ENCODE measurements around the gene SHISA5. TPM values are rescaled to one million over a fixed set of nuclear protein-coding genes. Genes with fewer than 3 reads are reported as not detected.

The SHISA5 gene
- total RNA-seq, 1 experiment from 2014 or later = 195 TPM

DNA sequence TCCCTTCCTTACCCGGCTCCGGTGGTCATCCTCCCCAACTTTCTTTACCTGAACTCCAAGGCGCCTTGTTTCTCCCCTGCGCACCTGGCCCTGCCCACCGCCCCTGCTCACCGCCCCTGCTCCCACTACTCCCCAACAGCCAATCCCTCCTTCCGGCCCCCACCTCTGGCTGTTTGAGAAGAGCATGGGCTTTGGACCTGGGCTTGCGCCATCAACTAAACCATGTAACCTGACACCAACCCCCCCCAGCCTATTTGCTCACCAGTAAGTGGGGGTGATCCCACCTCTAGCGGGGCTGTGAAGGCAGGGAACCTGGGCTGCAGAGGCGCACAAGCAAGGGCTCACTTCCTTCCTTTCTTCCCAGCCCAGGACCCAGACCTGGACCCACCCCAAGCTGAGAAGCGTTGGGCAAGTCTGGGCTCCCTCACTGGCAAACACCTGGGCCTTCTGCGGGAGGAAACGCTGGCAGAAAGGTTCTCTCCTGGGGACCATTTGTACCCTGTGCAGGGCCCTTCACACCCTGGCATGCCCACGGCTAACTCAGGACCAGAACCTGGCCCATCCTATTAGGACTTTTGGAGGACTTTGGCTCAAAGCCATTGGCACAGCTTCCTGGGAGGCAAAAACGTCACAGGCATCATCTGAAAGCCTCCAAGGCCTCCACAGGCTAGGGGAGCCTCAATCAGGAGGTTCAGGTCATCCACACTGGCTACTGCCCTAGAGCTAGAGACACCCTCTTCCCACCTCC is 73.8 kb downstream of the SHISA5 start, which contains the start of gene PLXNB1:
TSS of gene PLXNB1 (minus strand) at position 127 of the 748 bp plus-strand sequence. CDS start 5,475 bp downstream, outside the sequence.
- DNase-seq = peak; percentile 96
- peaks cover 21% of the 10 kb centered on the region for H3K36me3 ChIP-seq (replicated peaks; ENCODE audit: control insufficient read depth, insufficient read depth, low read length)
- H3K27me3 ChIP-seq (ENCODE audit: control insufficient read depth, insufficient read depth, low read length) = no peaks in the 10 kb centered on the region
- peak within 1 kb of the TSS; percentile 95 for H3K4me3 ChIP-seq (ENCODE audit: insufficient read depth, low read depth, low read length)

DNA sequence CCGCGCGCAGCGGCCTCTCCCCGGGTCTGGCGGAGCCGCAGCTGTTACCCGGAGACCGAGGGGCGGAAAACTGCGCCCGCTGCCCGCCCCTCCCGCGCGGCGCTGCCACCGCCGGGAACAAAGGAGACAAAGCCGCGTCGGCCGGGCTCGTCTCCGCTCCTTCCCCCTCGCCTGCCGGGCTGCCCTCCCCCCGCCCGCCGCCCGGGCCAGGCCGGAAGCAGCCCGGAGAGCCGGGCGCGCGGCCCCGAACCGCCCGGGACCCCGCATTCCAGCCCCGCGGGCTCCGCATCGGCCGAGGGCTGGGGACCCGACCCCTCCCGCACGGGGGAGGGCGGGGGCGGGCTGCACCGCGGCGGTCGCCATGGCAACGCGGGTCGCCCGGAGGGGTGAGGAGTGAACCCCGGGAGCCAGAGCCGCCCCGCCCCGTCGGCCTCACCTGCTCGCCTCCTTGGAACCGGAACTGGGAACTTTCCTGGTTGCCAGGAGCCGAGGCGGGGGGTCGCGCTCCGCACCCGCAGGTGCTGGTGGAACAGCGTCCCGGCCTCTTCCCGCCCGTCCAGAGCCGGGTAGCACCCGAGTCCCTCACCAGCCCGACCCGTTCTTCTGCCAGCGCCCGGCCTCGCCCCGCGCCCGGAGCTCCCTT is 74.5 kb downstream of the SHISA5 start:
- Histone ChIP-seq H3K36me3 (replicated peaks; ENCODE audit: control insufficient read depth, insufficient read depth, low read length) (peaks cover 19% of the 10 kb centered on the region), H3K27me3 (ENCODE audit: control insufficient read depth, insufficient read depth, low read length) (no peaks in the 10 kb centered on the region), H3K4me3 (ENCODE audit: insufficient read depth, low read depth, low read length) (peak overlapping the region; percentile 95)
- peak; percentile 99 for DNase-seq

DNA sequence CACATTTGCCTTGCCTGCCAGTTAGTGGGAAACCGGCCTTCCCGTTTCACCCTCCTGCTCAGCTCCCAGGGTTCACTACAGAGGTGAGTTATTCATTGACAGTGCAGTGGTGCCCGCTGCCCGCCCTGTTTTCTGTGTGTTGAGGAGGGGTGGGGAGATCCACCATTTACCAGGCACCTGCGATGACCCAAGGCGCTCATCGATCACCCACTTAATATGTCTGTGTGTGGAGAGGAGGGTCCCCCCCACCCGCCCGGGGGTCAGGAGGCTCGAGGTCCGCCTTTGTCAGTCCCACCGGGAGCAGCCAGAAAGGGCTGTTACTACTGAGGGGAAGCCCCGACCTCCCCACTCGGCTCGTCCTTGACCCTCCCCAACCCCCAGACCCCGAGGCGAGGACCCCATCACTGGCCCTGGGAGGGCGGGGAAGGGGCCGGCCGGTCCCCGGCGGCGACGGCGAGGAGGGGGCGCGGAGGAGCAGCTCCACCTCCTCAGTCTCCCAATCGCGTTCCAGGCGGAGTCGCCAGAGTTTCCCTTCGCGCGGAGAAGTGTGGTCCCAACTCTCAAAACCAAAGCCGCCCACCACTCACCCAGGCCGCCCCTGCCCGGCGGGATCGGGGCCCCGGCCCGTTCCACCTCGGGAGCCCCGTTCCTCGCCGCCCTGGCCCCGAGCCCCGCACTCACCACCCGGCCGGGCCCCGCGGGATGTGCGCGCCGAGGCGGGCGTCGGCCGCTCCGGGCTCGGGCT is 75.2 kb downstream of the SHISA5 start:
- no peaks in the 10 kb centered on the region for H3K27me3 ChIP-seq (ENCODE audit: control insufficient read depth, insufficient read depth, low read length)
- H3K36me3 ChIP-seq (replicated peaks; ENCODE audit: control insufficient read depth, insufficient read depth, low read length) = peaks cover 12% of the 10 kb centered on the region
- peak overlapping the region; percentile 95 for H3K4me3 ChIP-seq (ENCODE audit: insufficient read depth, low read depth, low read length)
- DNase-seq = peak; percentile 89

DNA sequence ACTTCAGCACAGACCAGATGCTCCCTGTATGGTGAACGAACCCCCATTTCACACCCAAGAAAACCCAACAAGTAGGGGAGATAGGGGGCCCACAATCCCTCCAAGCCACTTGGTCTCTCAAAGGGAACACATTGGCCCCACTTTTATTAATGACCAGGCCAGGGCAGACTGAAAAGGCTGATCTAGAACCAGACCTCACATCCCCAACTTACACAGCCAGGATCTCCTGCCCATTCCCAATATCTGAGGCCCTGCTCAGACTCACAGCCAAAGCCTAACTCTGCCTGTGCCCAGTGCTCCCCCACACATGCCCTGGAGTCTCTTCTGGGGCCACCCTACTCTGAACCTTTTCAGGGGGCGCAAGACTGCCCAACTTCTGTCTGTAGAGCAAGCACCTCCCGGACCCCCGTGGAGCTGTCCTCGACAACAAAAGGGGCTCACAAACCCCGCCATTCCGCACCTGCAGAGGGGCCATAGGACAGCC is 75.8 kb downstream of the SHISA5 start:
- H3K27me3 ChIP-seq (ENCODE audit: control insufficient read depth, insufficient read depth, low read length) = no peaks in the 10 kb centered on the region
- peak; percentile 84 for DNase-seq
- peak overlapping the region; percentile 95 for H3K4me3 ChIP-seq (ENCODE audit: insufficient read depth, low read depth, low read length)
- H3K36me3 ChIP-seq (replicated peaks; ENCODE audit: control insufficient read depth, insufficient read depth, low read length) = peaks cover 6% of the 10 kb centered on the region

DNA sequence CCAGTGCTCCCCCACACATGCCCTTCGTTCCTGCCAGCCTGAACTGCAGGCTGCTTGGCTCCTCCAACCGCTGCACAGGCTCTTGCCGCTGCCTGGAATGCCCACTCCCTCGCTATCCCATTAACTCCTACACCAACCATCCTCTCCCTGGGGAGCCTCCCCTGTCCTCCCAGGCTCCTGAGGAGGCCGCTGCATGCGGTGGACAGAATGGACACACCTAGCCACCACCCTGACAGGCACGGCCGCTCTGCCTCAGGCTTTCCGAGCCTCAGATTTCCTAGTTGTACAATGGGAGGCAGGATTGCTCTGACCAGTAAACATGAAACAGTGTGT is 76.4 kb downstream of the SHISA5 start:
- DNase-seq = peak; percentile 57
- no peaks in the 10 kb centered on the region for H3K27me3 ChIP-seq (ENCODE audit: control insufficient read depth, insufficient read depth, low read length)
- peaks cover 5% of the 10 kb centered on the region for H3K36me3 ChIP-seq (replicated peaks; ENCODE audit: control insufficient read depth, insufficient read depth, low read length)
- H3K4me3 ChIP-seq (ENCODE audit: insufficient read depth, low read depth, low read length) = no peak overlapping the region; the same call in 1 of the 2 replicates

DNA sequence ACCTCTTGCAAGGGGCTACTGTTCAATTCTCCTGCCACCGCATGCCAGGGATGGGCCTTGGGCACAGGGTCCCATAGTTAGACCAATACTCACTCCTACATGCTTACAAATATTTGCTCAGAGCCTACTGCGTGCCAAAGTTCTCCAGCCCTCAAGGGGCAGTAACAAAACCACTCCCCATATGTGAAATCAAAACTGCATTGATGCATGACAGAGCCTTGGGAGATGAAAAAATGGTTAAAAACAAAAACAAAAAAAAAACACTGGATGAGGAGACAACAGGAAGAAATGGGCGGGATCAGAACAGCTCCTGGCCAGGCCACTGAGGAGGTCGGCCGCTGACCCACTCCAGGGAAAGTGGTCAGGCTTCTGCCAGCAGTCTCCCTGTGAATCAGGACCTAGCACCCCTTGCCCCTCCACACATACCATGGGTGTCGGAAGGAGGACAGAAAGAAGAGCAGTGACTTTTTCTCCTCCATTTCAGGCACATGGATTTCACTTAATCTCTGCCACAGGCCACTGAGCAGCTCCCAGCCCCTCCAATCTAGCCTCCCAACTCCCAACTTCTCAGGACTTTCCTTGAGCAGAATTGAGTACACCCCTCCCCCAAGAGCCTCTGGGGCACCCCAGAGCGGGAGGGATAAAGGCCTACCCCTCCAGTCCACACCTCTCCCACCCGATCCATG is 76.9 kb downstream of the SHISA5 start:
- peak; percentile 56 for DNase-seq
- Histone ChIP-seq H3K4me3 (ENCODE audit: insufficient read depth, low read depth, low read length) (no peak overlapping the region), H3K27me3 (ENCODE audit: control insufficient read depth, insufficient read depth, low read length) (no peaks in the 10 kb centered on the region), H3K36me3 (replicated peaks; ENCODE audit: control insufficient read depth, insufficient read depth, low read length) (peaks cover under 1% of the 10 kb centered on the region)

DNA sequence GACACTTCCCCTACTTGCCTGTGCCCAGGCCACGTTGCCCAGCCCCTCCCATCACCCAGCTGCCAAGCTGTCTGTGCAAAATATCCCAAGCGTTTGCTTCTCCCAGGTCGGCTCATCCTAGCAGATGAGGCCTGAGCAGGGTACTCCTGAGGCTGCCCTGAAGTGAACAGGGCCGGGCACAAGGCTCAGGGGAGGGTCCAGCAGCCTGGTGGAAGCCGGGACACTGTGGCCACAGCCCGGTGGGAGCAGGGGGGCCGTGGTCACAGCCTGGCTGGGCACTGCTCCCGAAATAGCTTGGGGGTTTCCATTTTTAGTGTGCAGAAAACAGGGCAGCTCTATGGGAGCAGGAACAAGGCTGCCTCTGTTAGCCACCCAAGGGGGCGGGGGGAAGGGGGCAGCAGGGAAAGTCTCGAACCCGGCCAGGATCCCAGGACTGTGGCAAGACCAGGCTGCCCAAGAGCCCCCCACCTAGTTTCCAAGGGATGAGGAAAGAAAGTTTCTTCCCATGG is 77.5 kb downstream of the SHISA5 start:
- DNase-seq = peak; percentile 58
- no peaks in the 10 kb centered on the region for H3K27me3 ChIP-seq (ENCODE audit: control insufficient read depth, insufficient read depth, low read length)
- no peaks in the 10 kb centered on the region; the same call in 1 of the 2 replicates for H3K36me3 ChIP-seq (replicated peaks; ENCODE audit: control insufficient read depth, insufficient read depth, low read length)
- H3K4me3 ChIP-seq (ENCODE audit: insufficient read depth, low read depth, low read length) = no peak overlapping the region

DNA sequence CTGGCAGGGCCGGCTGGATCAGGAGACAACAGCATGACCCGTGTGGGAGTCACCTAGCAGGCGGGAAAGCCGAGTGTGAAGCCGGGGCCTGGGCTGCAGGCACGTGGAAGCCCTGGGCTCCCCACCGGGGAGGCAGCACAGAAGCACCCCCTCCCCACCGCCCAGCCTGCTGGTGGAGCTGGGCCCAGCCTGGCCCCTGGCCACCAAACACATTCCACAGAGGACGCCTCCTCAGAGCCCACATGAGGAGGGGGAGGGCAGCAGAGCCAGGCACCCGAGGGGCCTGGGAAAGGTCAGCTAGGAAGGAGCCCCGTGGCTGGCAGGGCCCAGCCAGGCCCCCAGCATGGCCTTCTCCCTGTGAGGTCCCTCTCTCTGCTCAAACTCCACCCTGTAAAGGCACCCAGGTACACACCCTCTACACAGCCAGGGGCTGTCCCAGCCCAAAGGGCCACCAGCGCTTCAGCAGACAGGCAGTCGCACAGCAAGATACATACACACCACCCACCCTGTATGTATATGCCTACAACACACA is 78.6 kb downstream of the SHISA5 start:
- Histone ChIP-seq H3K27me3 (ENCODE audit: control insufficient read depth, insufficient read depth, low read length) (no peaks in the 10 kb centered on the region), H3K4me3 (ENCODE audit: insufficient read depth, low read depth, low read length) (no peak overlapping the region), H3K36me3 (replicated peaks; ENCODE audit: control insufficient read depth, insufficient read depth, low read length) (peaks cover 4% of the 10 kb centered on the region; the same call in 1 of the 2 replicates)
- peak; percentile 72 for DNase-seq

DNA sequence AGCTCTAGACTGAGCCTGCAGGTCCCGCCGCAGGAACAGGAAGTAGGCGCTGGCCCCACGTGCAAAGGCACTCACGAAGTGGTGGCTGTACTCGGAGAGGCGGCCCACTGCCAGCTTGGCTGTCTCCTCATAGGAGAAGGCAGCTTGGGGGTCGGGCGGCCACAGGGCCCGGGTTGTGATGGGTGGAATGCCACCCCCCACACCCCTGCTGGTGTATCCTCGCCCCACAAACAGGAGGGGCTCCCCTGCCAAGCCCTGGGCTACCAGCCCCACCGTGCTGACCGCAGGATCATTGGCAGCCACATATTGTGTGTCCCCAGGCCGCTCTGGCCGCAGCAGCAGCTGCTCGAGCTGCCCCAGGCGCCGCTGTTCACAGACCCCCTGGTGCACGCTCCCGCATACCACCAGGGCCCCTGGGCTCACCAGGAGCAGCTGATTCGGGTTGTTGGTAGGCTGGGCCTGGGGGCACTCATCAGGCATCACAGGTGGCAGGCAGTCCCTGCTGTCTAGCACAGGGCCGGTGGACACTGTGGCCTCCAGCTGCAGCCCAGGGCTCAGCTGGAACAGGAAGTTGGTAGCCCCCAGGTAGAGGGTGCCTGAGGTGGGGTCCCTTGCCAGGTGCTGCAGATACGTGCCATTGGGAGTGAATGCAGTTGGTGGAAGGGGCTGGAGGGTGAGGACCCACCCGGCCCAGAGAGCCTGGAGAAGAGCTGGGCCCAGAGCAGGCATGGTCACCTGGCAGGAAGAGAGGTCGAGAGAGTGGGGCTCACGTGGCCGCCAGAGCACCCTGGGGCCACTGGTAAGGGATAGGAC is 79.9 kb downstream of the SHISA5 start:
- H3K27me3 ChIP-seq (ENCODE audit: control insufficient read depth, insufficient read depth, low read length) = no peaks in the 10 kb centered on the region
- no peak overlapping the region for H3K4me3 ChIP-seq (ENCODE audit: insufficient read depth, low read depth, low read length)
- peak; percentile 60 for DNase-seq
- H3K36me3 ChIP-seq (replicated peaks; ENCODE audit: control insufficient read depth, insufficient read depth, low read length) = peaks cover 5% of the 10 kb centered on the region

DNA sequence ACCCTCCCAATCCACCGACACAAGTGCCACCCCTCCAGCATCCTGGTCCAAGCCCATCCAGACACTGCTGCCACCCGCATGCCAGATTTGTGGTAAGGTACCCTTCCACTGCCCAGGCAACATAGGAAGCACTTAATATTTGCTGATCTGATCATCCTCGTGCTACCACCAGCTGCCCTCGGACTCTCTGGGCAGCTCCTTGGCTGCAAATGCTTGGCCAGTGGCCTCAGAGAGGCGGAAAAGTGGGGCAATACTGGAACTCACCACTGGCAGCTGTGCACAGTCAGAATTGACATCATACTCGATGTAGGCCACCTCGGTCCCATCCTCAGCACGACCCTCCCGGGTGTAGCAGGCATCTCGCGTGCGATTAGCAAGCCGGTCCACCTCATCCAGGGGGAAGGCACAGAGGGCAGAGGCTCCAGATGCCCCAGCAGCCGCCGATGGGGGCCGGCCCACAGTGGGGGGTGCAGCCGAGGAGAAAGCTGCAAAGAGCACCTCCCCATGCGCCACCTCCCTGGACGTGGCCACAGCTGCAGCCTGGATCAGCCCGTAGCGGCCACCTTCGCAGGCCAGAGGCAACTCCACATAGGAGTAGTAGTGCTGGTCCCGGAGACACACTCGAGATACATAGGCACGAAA is 80.6 kb downstream of the SHISA5 start:
- DNase-seq = peak; percentile 29
- Histone ChIP-seq H3K27me3 (ENCODE audit: control insufficient read depth, insufficient read depth, low read length) (no peaks in the 10 kb centered on the region), H3K4me3 (ENCODE audit: insufficient read depth, low read depth, low read length) (no peak overlapping the region), H3K36me3 (replicated peaks; ENCODE audit: control insufficient read depth, insufficient read depth, low read length) (peaks cover 10% of the 10 kb centered on the region)

DNA sequence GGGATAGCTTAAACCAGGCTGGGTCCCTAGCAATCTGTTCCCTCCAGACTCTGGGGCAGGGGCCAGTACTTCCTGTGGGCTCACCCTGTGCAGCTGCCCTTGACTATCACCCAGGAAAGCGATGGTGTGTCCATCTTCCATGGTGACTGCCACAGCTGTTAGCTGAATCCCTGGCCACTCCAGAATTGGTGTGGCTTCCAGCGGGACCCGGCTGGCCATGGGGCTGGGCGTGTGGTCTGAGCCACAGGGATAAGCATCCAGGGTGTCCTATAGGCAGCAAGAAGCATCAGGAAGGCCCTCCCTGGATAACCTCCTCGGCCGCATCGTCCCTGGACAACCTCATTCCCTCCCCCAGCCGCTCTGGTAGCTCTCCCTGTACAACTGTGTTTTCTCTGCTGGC is 81.3 kb downstream of the SHISA5 start:
- no peak for DNase-seq
- H3K36me3 ChIP-seq (replicated peaks; ENCODE audit: control insufficient read depth, insufficient read depth, low read length) = peaks cover 13% of the 10 kb centered on the region
- no peaks in the 10 kb centered on the region for H3K27me3 ChIP-seq (ENCODE audit: control insufficient read depth, insufficient read depth, low read length)
- no peak overlapping the region for H3K4me3 ChIP-seq (ENCODE audit: insufficient read depth, low read depth, low read length)

DNA sequence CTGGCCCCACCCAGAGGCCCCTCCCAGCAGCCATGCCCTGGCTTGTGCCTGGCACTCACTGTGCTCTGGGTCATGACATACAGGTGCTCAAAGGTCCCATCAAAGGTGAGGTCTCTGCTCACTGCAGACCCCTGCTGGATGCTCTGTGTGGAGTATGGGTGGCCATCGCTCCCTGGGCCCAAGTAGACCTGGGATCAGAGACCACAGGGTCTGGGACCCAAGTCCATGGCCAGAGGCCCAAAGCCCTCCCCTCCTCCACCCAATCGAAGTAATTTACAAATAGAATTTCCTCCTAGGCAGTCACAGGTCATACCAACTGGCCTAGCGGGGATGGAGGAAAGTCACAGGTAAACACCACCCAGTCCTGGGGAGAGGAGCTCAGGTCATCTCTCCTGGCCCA is 81.7 kb downstream of the SHISA5 start:
- Histone ChIP-seq H3K4me3 (ENCODE audit: insufficient read depth, low read depth, low read length) (no peak overlapping the region), H3K36me3 (replicated peaks; ENCODE audit: control insufficient read depth, insufficient read depth, low read length) (peaks cover 13% of the 10 kb centered on the region), H3K27me3 (ENCODE audit: control insufficient read depth, insufficient read depth, low read length) (no peaks in the 10 kb centered on the region)
- no peak for DNase-seq

DNA sequence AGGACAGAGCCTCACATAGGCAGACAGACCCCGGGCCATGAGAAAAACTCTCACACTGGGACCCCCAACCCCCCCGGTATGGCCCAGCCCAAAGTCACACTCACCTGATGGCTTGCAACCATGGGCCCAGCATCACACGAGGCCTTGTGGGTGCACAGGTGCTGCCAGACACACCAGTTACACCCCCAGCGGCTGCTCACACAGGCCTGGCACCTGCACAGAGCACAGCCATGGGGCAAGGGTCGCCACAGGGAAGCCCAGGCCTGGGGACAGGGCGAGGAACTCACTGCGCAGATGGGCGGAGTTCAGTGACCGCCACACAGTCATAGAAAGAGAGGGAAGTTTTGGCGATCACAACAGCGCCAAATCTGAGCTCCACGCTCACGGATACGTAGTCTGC is 83.4 kb downstream of the SHISA5 start:
- Histone ChIP-seq H3K4me3 (ENCODE audit: insufficient read depth, low read depth, low read length) (no peak overlapping the region), H3K27me3 (ENCODE audit: control insufficient read depth, insufficient read depth, low read length) (no peaks in the 10 kb centered on the region; the same call in 1 of the 2 replicates), H3K36me3 (replicated peaks; ENCODE audit: control insufficient read depth, insufficient read depth, low read length) (peaks cover 21% of the 10 kb centered on the region)
- DNase-seq = no peak

Data from H7 (cell line).